SK-N-SH (cell line): ENCODE data around the gene OLFM2.

Source experiments
- ELF1 ChIP-seq: IDR thresholded peaks from 2 replicates; pipeline ENCODE4 v1.4.0; 2012
- EP300 ChIP-seq, 2 experiments: IDR thresholded peaks; 2 replicates each; pipeline versions ENCODE4 v1.4.0 to v1.6.1; 2012; ENCODE audit warnings: borderline replicate concordance in 1 of 2, low read depth in 1 of 2, low read length in 1 of 2
- GABPA ChIP-seq: IDR thresholded peaks from 2 replicates; pipeline ENCODE4 v1.4.0; 2012; ENCODE audit warnings: low read depth, mild to moderate bottlenecking
- RAD21 ChIP-seq: IDR thresholded peaks from 2 replicates; pipeline ENCODE4 v1.6.1; 2012; ENCODE audit warnings: mild to moderate bottlenecking, low read length
- TF ChIP-seq, protein P1 (sequence below): IDR thresholded peaks from 2 replicates; pipeline ENCODE4 v1.4.0; 2012; ENCODE audit warnings: low read depth
- TF ChIP-seq, protein P2 (sequence below): fragments of 200-600 bp; sonication (generic); IDR thresholded peaks from 2 replicates; pipeline ENCODE4 v1.6.1; 2017; ENCODE audit warnings: antibody characterized with exemption, mild to moderate bottlenecking, moderate library complexity

- TF ChIP-seq EP300 (IDR thresholded peaks at IDR 0.05; ENCODE audit: borderline replicate concordance in 1 of 2, low read depth in 1 of 2, low read length in 1 of 2) (no peak), RAD21 (no peak), ELF1 (no peak), GABPA (no peak)
- TF ChIP-seq, protein P1, sequence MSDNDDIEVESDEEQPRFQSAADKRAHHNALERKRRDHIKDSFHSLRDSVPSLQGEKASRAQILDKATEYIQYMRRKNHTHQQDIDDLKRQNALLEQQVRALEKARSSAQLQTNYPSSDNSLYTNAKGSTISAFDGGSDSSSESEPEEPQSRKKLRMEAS, result no peak
- TF ChIP-seq, protein P2, sequence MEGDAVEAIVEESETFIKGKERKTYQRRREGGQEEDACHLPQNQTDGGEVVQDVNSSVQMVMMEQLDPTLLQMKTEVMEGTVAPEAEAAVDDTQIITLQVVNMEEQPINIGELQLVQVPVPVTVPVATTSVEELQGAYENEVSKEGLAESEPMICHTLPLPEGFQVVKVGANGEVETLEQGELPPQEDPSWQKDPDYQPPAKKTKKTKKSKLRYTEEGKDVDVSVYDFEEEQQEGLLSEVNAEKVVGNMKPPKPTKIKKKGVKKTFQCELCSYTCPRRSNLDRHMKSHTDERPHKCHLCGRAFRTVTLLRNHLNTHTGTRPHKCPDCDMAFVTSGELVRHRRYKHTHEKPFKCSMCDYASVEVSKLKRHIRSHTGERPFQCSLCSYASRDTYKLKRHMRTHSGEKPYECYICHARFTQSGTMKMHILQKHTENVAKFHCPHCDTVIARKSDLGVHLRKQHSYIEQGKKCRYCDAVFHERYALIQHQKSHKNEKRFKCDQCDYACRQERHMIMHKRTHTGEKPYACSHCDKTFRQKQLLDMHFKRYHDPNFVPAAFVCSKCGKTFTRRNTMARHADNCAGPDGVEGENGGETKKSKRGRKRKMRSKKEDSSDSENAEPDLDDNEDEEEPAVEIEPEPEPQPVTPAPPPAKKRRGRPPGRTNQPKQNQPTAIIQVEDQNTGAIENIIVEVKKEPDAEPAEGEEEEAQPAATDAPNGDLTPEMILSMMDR, result no peak
Measured at GRCh38 chr19:9862938-9863337, 73.4 kb downstream of the OLFM2 start.
